ENCODE data around the gene FADS1.

FADS1 gene

DNA sequence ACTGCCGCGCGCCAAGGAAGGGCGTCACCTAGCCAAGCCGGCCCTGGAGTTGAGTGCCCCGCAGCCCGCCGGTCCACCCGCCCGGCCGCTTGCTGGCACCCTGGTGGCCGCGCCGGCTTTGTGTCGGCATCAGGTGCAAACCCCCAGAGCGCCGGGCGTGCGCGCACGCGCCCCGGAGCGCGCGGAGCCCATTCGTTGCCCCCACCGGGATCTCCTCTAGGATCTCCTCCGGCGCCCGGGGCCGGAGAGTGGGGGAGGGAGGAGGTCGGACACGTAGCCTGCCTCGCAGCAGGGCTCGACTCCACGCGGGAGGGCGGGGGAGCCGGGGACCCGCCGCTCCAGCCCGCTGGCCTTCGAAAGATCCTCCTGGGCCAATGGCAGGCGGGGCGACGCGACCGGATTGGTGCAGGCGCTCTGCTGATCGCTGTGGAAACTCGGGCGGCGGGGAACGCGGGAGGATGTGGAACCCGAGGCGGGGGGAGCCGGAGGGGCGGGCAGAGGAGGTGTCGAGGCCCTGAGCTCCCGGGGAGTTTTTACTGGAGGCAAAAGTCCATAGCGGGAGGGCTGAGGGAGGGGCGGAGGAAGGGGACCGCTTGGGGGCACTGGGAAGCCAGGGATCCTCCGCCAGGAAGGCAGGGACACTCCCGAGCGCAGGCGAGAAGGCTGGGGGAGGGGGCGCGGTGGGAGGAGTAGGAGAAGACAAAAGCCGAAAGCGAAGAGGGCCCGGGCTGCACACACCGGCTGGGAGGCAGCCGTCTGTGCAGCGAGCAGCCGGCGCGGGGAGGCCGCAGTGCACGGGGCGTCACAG lies 11.0 kb upstream of the FADS1 start, which contains the start of gene FADS2:
FADS2 (plus strand) TSS at position 730 of the 808 bp plus-strand sequence. CDS start 91 bp downstream, outside the sequence.
- peak within 1 kb of the TSS; percentile 66 for H3K4me3 ChIP-seq (ENCODE audit: control insufficient read depth, low read depth, low read length)
- peak; percentile 46 for DNase-seq (ENCODE audit: low read depth)

DNA sequence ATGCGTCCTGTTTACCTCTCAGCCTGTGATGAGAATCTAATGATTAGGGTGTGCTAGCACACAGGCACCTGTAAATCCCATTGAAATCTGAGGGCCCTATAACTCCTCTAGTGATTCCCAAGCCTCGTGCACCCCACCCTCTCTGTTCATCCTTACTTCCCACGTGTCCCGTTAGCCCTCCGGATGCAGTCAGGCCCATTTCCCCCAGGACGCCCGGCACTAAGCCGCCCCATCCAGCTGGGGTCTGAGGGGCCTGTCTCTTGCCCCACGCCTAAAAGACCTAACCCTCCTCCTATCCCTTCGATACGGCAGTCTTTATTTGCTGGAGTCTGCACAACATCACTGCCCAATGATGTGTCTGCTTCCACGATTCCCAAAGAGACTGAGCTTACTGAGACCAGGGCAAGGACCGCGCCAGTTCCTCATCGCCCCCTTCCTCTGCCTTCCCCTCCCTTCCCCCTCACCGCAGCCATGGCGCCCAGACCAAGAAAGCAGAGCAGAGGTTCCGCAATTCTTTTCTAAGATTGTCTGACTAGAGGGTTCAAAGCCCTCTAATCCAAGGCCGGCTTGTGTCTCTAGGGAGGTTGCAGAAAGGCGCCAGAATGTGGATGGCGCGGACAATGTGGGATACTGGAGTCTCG lies 10.2 kb upstream of the FADS1 start:
- peak overlapping the region; percentile 32 for H3K4me3 ChIP-seq (ENCODE audit: control insufficient read depth, low read depth, low read length)
- DNase-seq (ENCODE audit: low read depth), result no peak
- TF ChIP-seq, protein P1, sequence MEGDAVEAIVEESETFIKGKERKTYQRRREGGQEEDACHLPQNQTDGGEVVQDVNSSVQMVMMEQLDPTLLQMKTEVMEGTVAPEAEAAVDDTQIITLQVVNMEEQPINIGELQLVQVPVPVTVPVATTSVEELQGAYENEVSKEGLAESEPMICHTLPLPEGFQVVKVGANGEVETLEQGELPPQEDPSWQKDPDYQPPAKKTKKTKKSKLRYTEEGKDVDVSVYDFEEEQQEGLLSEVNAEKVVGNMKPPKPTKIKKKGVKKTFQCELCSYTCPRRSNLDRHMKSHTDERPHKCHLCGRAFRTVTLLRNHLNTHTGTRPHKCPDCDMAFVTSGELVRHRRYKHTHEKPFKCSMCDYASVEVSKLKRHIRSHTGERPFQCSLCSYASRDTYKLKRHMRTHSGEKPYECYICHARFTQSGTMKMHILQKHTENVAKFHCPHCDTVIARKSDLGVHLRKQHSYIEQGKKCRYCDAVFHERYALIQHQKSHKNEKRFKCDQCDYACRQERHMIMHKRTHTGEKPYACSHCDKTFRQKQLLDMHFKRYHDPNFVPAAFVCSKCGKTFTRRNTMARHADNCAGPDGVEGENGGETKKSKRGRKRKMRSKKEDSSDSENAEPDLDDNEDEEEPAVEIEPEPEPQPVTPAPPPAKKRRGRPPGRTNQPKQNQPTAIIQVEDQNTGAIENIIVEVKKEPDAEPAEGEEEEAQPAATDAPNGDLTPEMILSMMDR (IDR thresholded peaks at IDR 0.05; ENCODE audit: control insufficient read depth, insufficient read depth, low read depth, low read length, missing control alignments), result no peak

More for the DNA sequence above, 11.0 kb upstream of the FADS1 start, which contains the start of gene FADS2:
- TF ChIP-seq, protein P1 (IDR thresholded peaks at IDR 0.05; ENCODE audit: control insufficient read depth, insufficient read depth, low read depth, low read length, missing control alignments), result no peak

DNA sequence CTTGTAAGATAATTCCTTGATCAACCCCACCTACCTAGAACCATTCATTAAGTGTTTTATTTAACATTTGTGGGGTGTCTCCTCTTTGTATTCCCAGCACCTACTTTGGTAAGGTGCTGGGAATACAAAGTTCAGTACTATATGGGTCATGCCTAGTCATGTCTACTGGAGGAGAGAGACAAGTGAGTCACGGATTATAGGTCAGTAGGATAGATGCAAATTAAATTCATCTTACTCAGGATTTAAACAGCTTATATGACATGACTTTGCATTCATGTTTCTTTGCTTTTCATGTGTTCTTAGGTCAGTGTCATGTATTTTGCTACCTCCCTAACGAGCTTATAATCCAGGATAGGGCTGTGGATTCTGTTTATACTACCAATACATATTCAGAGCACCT lies 3.4 kb upstream of the FADS1 start:
- no peak overlapping the region for H3K4me3 ChIP-seq (ENCODE audit: control insufficient read depth, low read depth, low read length)
- TF ChIP-seq, protein P1 (IDR thresholded peaks at IDR 0.05; ENCODE audit: control insufficient read depth, insufficient read depth, low read depth, low read length, missing control alignments), result no peak
- DNase-seq (ENCODE audit: low read depth), result no peak

DNA sequence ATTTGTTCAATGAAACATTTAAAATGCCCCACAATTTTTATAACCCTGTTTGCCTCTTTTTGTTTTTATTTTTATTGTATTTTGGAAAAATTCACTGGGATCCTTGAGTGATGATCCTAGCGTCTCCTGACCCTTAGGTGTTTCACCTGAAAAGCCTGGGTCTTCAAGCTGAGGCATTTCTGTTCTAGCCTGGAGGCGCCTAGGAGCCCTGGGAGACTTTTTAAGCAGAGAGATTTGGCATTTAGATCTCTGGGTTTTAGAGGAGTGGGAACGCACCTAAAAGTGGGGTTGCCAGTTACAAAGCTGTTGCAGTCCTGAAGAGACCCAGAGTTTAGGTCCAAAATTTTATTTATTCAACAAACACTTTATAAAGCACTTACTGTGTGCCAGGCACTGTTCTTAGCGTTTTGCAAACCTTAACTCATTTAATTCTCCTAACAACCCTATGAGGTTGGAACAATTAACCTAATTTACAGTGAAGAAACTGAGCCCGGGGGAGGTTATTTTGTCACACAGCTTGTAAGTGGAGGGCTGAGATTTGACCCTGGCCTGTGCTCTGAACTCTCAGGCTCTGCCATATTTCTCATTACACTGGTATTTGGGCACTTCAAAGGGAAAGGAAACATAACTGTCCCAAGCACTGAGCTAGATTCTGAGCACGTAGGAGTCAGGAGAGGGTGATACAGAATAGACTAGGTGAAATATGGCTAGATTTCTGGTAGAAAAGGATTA lies 834 bp upstream of the FADS1 start:
- TF ChIP-seq, protein P1 (IDR thresholded peaks at IDR 0.05; ENCODE audit: control insufficient read depth, insufficient read depth, low read depth, low read length, missing control alignments), result no peak
- DNase-seq (ENCODE audit: low read depth), result no peak
- peak overlapping the region; percentile 67 for H3K4me3 ChIP-seq (ENCODE audit: control insufficient read depth, low read depth, low read length)

DNA sequence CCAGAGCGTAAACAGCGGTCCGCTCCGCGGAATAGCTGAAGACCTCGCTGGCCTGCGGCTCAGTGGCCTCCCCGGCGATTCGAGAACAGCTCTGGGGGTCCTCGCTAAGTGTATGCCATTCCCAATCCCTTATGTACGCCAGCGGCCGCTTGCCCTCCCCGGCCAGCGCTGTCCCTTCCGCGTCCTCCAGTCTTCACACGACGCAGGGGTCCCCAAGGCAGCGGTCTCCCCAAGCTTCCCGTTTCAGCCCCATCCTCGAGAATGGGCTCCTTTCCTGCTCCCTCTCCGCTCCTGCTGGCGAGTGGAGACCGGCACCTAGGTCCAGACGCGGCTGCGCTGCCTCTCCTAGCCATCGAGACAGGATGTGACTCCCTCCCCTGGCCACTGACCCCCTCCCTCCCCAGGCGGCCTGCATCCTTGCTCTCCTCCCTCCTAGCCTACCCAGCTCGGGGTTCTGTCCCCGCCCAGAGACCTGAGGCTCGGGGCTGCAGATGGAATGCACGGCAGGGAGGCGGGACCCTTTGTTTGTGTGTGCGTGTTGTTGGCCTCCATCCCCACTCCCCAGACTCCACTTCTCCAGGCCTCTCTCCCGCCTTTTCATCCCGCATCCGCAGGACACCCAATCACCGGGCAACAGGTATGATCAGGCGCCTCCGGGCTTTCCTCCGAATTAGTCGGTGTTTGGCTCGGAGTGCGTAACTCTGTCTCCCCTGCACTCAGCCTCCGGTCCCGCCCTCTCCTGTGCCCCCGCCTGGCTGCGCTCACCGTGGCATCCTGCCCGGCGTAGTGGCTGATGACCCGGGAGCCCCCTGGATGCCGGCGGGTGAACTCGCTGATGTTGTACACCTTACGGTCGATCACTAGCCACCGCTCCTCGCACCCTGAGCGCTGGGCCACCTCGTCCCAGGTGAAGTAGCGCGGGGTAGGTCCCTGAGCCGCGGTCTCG lies 740 bp downstream of the FADS1 start:
- peak overlapping the region; percentile 67 for H3K4me3 ChIP-seq (ENCODE audit: control insufficient read depth, low read depth, low read length)
- TF ChIP-seq, protein P1 (IDR thresholded peaks at IDR 0.05; ENCODE audit: control insufficient read depth, insufficient read depth, low read depth, low read length, missing control alignments), result no peak
- no peak for DNase-seq (ENCODE audit: low read depth)
